ENCODE measurements around the gene KLK8. TPM values are rescaled to one million over a fixed set of nuclear protein-coding genes. Genes with fewer than 3 reads are reported as not detected.

KLK8 gene
- total RNA-seq, 1 donor from 2014 or later = not detected

DNA sequence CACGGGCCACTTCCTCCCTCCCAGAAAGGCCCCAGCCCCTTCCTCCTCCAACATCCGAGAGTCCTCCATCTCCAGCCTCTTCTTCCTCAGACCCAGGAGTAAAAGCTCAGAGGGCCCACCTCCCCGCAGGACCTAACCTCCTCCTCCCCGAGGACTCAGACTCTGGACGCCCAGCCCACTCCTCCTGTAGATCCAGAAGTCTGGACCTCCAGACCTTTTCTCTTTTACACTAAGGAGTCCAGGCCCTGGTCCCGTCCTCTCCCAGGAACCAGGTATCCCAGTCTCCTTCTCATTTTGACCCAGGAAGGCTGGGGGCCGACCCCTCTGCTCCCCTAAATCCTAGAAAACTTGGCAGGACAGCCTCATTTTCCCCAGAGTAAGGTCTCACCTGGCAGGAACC, 1.9 kb upstream of the KLK8 start:
- H3K27me3 ChIP-seq (ENCODE audit: insufficient read depth, low read length) = no peaks in the 10 kb centered on the region
- FAIRE-seq = no peak
- H3K4me2 ChIP-seq (ENCODE audit: low read length) = no peak overlapping the region
- no peaks in the 10 kb centered on the region for H4K20me1 ChIP-seq (ENCODE audit: insufficient read depth, low read length)
- H3K9me3 ChIP-seq (ENCODE audit: insufficient read depth, low read depth, low read length) = peaks cover 5% of the 10 kb centered on the region
- H3K36me3 Mint-ChIP-seq (ENCODE audit: low read depth, unreplicated experiment) = no peaks in the 10 kb centered on the region
- TF ChIP-seq, protein P1, sequence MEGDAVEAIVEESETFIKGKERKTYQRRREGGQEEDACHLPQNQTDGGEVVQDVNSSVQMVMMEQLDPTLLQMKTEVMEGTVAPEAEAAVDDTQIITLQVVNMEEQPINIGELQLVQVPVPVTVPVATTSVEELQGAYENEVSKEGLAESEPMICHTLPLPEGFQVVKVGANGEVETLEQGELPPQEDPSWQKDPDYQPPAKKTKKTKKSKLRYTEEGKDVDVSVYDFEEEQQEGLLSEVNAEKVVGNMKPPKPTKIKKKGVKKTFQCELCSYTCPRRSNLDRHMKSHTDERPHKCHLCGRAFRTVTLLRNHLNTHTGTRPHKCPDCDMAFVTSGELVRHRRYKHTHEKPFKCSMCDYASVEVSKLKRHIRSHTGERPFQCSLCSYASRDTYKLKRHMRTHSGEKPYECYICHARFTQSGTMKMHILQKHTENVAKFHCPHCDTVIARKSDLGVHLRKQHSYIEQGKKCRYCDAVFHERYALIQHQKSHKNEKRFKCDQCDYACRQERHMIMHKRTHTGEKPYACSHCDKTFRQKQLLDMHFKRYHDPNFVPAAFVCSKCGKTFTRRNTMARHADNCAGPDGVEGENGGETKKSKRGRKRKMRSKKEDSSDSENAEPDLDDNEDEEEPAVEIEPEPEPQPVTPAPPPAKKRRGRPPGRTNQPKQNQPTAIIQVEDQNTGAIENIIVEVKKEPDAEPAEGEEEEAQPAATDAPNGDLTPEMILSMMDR (IDR thresholded peaks at IDR 0.05; ENCODE audit: insufficient read depth, low read depth, low read length) = no peak
- no peak for TF ChIP-seq EZH2 (IDR thresholded peaks at IDR 0.05; ENCODE audit: insufficient read depth, low read length)
- H3K27ac Mint-ChIP-seq (ENCODE audit: unreplicated experiment) = no peak overlapping the region
- no peak overlapping the region for H2AFZ ChIP-seq (ENCODE audit: low read depth, low read length)
- peaks cover 3% of the 10 kb centered on the region for H3K4me1 Mint-ChIP-seq (ENCODE audit: low read depth, unreplicated experiment)
- no peaks in the 10 kb centered on the region for H3K4me1 ChIP-seq (ENCODE audit: insufficient read depth, low read length)
- no peak overlapping the region for H3K4me3 ChIP-seq (ENCODE audit: insufficient read depth, low read depth, low read length)
- peaks cover 1% of the 10 kb centered on the region for H3K9me3 Mint-ChIP-seq (ENCODE audit: unreplicated experiment)
- peaks cover 40% of the 10 kb centered on the region for H3K27me3 Mint-ChIP-seq (ENCODE audit: low read depth, unreplicated experiment)
- no peak overlapping the region for H3K4me3 Mint-ChIP-seq (ENCODE audit: unreplicated experiment)
- no peak for DNase-seq (ENCODE audit: low read depth)
- H3K9ac ChIP-seq (ENCODE audit: low read length) = no peak overlapping the region
- H3K79me2 ChIP-seq (ENCODE audit: insufficient read depth, low read length) = no peaks in the 10 kb centered on the region
- no peaks in the 10 kb centered on the region for H3K36me3 ChIP-seq (ENCODE audit: insufficient read depth, low read length)
- H3K27ac ChIP-seq (ENCODE audit: low read depth, low read length) = no peak overlapping the region

DNA sequence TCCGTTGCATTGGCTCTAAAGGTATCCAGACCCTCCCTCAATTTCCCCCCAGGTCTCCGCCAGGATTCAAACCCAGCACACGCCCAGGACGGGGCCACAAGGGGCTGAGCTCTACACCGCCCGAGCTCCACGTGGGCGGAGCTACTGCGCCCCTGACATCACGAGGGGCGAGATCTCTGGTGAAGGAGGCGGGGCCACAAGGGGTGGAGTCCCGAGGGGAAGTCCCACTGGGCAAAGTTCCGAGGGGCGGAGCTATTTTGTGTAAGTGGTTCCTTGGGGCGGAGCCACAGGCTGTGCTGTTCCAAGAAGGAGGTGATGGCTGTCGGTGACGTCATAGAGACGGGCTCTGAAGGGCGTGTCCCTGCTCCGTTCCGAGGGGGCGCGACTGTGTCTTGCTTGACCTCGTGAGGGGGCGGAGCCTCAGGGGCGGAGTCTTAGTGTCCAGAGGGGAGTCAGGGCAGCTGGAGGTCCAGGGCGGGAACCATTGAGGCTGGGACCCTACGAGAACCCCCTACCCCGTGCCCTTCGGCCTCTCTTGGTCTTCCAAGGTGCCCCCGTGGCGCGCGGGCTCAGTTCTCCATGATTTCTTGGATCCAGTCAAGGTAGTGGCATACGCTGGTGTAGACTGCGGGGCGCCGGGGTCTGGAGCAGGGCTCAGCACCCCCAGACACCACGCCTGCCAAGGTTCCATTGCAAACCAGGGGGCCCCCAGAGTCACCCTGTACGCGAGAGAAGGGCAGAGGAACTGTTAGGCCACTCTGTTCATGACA, 1.3 kb upstream of the KLK8 start:
- peaks cover 5% of the 10 kb centered on the region for H3K9me3 ChIP-seq (ENCODE audit: insufficient read depth, low read depth, low read length)
- H3K27ac ChIP-seq (ENCODE audit: low read depth, low read length) = no peak overlapping the region
- Mint-ChIP-seq H3K27ac (ENCODE audit: unreplicated experiment) (no peak overlapping the region), H3K4me1 (ENCODE audit: low read depth, unreplicated experiment) (peaks cover 3% of the 10 kb centered on the region), H3K9me3 (ENCODE audit: unreplicated experiment) (peaks cover 1% of the 10 kb centered on the region), H3K4me3 (ENCODE audit: unreplicated experiment) (no peak overlapping the region), H3K36me3 (ENCODE audit: low read depth, unreplicated experiment) (no peaks in the 10 kb centered on the region), H3K27me3 (ENCODE audit: low read depth, unreplicated experiment) (peaks cover 44% of the 10 kb centered on the region)
- no peak for DNase-seq (ENCODE audit: low read depth)
- FAIRE-seq = no peak
- H3K4me1 ChIP-seq (ENCODE audit: insufficient read depth, low read length) = no peaks in the 10 kb centered on the region
- H4K20me1 ChIP-seq (ENCODE audit: insufficient read depth, low read length) = no peaks in the 10 kb centered on the region
- H3K4me2 ChIP-seq (ENCODE audit: low read length) = no peak overlapping the region
- no peaks in the 10 kb centered on the region for H3K79me2 ChIP-seq (ENCODE audit: insufficient read depth, low read length)
- no peak overlapping the region for H3K4me3 ChIP-seq (ENCODE audit: insufficient read depth, low read depth, low read length)
- TF ChIP-seq, protein P1 (IDR thresholded peaks at IDR 0.05; ENCODE audit: insufficient read depth, low read depth, low read length) = no peak
- H3K27me3 ChIP-seq (ENCODE audit: insufficient read depth, low read length) = no peaks in the 10 kb centered on the region
- H2AFZ ChIP-seq (ENCODE audit: low read depth, low read length) = no peak overlapping the region
- no peak overlapping the region for H3K9ac ChIP-seq (ENCODE audit: low read length)
- H3K36me3 ChIP-seq (ENCODE audit: insufficient read depth, low read length) = no peaks in the 10 kb centered on the region

DNA sequence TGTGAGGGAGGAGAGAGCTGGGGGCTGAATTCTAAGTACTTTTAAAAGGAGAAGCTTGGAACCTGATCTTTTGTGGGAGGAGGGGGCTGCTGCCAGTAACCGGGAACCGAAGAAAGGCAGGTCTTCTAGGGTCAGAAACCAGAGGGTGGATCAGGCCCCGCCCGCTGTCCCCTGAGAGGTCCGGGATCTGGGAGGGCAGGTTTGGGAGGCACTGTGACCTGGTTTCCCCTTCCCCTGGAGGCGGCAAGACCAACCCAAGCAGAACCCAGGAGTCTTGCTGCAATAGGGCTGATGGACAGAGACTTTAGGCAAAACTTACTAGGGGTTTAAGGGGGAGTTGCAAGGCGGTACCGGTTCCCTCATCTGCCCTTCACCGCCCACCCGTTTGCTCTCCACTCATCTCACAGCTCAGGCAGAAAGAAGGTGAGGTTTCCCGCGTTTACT, 707 bp upstream of the KLK8 start:
- H3K36me3 Mint-ChIP-seq (ENCODE audit: low read depth, unreplicated experiment) = no peaks in the 10 kb centered on the region
- Histone ChIP-seq H3K9ac (ENCODE audit: low read length) (no peak overlapping the region), H3K79me2 (ENCODE audit: insufficient read depth, low read length) (no peaks in the 10 kb centered on the region), H3K27me3 (ENCODE audit: insufficient read depth, low read length) (no peaks in the 10 kb centered on the region), H3K4me3 (ENCODE audit: insufficient read depth, low read depth, low read length) (no peak overlapping the region), H3K36me3 (ENCODE audit: insufficient read depth, low read length) (no peaks in the 10 kb centered on the region), H2AFZ (ENCODE audit: low read depth, low read length) (no peak overlapping the region), H3K27ac (ENCODE audit: low read depth, low read length) (no peak overlapping the region), H3K4me1 (ENCODE audit: insufficient read depth, low read length) (no peaks in the 10 kb centered on the region), H3K4me2 (ENCODE audit: low read length) (no peak overlapping the region), H3K9me3 (ENCODE audit: insufficient read depth, low read depth, low read length) (peaks cover 5% of the 10 kb centered on the region), H4K20me1 (ENCODE audit: insufficient read depth, low read length) (no peaks in the 10 kb centered on the region)
- peaks cover 46% of the 10 kb centered on the region for H3K27me3 Mint-ChIP-seq (ENCODE audit: low read depth, unreplicated experiment)
- FAIRE-seq = no peak
- H3K4me3 Mint-ChIP-seq (ENCODE audit: unreplicated experiment) = no peak overlapping the region
- H3K27ac Mint-ChIP-seq (ENCODE audit: unreplicated experiment) = no peak overlapping the region
- no peak for TF ChIP-seq EZH2 (IDR thresholded peaks at IDR 0.05; ENCODE audit: insufficient read depth, low read length)
- TF ChIP-seq, protein P1 (IDR thresholded peaks at IDR 0.05; ENCODE audit: insufficient read depth, low read depth, low read length) = no peak
- peaks cover 3% of the 10 kb centered on the region for H3K4me1 Mint-ChIP-seq (ENCODE audit: low read depth, unreplicated experiment)
- no peak for DNase-seq (ENCODE audit: low read depth)
- H3K9me3 Mint-ChIP-seq (ENCODE audit: unreplicated experiment) = peaks cover 1% of the 10 kb centered on the region

All from astrocyte (in vitro differentiated cells and primary cell).